ENCODE results near the gene EPHA3.

- TF ChIP-seq EP300 (IDR thresholded peaks at IDR 0.05) (no peak), POLR2A (IDR thresholded peaks at IDR 0.05) (no peak), POLR2AphosphoS5 (IDR thresholded peaks at IDR 0.05) (no peak), CTCF (IDR thresholded peaks at IDR 0.05) (no peak)
These were observed 333.0 kb downstream of the EPHA3 start for GRCh38 chr3:89440386-89440785.
